SW480 (cell line): ENCODE measurements around the gene EVA1A.
A peak's percentile ranks its signal among the peaks of the same experiment; 100 is the strongest.

Source experiments
- DNase-seq: peaks from one replicate; pipeline ENCODE4 v3.0.0-alpha.2; 2016; ENCODE audit warnings: low spot score

The EVA1A gene

GRCh38 chr2:75540994-75541393 lies 19.7 kb downstream of the EVA1A start:
- no peak for DNase-seq

DNA sequence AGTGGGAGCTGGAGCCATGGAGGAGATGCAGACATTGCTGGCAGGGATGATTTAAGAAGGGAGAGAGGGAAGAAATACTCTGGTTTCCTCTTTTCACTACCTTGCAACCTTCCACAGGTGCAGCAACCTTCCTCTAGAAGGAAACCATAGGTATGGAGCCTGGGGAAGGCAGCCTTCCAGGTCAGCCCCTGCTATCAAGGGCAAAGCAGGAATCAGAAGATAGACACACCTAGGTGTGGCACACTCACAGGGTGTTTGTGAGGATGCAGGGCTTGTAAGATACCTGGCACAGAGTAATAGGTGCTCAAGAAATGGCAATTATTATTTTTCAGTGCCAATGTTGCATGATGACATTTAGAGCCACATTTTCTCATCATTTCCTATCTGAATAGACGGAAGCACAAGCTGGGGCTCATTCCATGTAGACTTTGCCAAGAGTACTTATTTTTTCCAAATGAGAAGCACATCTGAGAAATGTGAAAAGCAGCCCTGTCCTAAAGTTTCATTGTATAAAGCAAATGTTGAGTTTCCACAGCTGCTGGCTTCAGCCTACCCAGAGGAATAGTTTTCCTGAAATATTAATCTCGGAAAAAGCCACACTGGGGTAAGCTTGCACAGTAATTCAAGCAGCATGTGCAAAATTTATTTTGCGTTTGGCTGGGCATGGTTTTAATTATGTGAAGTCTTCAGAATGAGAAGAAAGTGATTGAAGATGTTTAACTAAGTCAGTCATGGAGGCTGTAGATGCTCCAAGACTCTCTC lies 20.6 kb downstream of the EVA1A start:
- no peak for DNase-seq

- no peak for DNase-seq
Measured at GRCh38 chr2:75538521-75539490, 21.9 kb downstream of the EVA1A start.

DNA sequence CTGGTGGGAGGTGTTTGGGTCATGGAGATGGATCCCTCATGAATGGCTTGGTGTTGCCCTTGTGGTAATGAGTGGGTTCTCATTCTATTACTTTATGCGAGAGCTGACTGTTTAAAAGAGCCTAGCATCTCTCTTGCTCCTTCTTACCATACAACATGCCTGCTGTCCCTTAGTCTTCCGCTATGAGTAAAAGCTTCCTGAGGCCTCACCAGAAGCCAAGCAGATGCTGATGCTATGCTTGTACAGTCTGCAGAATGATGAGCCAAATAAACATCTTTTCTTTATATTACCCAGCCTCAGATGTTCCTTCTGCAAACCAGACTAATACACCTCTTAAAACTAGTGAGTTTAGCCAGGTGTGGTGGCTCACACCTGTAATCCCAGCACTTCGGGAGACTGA lies 23.1 kb downstream of the EVA1A start:
- no peak for DNase-seq

- no peak for DNase-seq
Measured at GRCh38 chr2:75533135-75533534, 27.6 kb downstream of the EVA1A start.

- no peak for DNase-seq
Measured at GRCh38 chr2:75532488-75532887, 28.3 kb downstream of the EVA1A start.

DNA sequence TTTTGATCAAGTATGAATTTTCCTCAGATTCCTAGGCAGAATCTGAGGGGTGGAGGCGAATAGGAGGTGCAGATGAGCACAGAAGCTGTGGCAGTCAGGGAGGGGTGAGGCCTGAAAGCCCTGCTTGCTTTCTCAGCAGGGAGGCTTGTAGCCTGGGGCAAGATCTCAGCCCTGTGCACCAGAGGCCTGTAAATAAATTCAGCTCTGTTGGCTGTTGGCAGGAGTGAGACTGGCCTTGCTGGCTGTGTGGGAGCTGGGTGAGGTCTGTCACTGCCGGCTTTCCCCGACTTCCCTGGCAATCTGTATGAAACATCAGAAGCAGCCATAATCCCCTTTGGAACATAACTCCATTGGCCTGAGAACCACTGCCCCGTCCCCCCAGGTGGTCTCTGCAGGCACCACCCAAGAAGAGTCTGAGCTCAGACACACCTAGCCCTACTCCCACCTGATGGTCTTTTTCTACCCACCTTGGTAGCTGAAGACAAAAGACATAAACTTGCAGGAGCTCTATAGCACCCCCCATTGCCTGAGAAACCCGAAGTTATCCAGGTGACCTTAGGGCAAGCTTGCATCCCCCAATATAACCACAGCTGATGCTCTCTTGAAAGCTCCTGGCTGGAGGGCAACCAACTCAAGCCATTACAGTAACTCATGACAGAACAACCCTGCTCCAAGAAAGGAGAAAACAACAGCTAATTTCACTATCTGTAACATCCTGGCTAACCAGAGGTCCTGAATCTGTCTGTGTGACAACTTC lies 32.3 kb downstream of the EVA1A start:
- DNase-seq = no peak

GRCh38 chr2:75527676-75528075 lies 33.1 kb downstream of the EVA1A start:
- no peak for DNase-seq

DNA sequence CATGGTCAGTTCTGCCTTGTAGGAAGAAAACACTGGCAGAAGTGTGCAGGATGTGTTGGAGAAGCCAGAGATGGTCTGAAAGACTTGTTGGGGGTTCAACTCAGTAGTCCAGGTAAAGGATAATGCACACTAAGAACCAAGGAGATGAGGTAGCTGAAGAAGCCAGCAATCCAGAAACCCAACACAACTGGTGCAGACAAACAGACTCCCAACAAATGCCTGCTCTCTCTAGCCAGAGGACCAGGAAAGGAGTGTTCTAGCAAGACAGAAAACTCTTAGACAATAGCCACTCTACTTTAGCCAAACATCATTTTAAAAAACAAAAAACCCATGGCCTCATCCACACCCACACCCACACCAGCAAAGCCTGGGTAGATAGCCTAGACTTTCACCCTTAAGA lies 33.9 kb downstream of the EVA1A start:
- DNase-seq = no peak

DNA sequence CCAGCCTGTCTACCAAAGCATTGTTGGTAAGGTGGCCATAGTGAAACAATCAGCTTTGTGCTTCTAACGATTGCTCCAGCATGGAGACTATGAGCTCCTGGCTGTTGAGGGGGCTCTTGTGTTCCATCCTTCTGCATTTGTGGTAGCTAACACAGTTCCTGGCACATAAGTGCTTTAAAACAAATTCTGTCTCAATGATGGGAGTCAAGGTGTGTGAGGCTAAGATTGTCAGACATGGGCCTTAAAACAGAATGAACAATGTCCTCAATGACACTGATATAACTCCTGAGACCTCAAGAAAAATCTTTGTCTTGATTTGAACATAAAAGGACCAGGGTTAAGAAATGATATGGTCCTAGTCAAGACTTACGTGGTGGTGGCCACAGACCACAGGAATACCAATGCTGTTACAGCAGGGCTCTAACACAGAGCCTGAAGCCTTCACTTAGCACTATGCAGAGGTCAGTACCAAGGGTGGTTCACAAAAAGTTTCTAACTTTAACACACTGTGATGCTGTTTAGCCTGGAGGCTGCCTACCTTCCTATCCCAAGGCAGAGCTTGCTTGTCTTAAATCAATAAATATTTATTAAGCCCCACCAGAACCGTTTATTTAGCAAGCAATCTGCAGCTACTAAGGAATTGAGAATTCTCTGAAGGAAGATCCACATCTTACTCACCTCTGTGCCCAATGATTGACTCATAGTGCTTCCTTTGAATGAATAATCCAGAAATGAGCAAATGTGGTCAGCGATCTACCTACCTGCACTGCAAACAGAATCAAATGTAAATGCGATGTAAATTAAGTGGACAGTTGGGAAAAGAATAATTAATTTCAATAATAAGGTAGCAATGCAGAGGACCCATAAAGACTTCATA lies 35.1 kb downstream of the EVA1A start:
- no peak for DNase-seq

DNA sequence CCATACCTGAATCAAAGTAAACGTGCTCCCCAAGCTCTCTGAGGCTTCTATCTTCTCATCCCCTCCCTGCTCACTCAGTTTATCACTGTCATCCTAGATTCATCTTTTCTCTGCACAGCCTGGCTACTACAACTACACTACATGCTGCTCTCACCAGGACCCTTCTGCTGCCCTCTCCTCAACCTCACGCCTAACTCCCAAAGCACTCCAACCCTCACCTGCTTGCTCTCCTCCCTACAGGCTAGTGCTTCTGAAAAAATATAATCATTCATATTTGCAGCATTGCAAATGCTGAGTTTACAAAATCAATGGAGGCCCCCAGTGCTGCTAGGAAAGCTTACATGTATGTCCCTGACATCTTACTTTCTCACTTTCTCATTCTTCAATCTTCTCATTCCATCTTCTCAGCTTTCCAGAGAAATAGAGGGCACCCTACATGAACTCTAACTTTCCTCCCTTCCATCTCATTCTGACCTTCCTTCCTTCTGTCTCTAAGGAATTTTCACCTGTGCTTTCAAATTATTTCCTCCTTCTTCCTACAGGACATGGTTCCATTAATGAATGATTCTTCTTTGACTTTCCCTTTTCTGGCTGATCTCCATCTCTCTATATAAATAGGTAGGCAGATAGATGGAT lies 36.3 kb downstream of the EVA1A start:
- DNase-seq = no peak

- DNase-seq = peak; percentile 99
Measured at GRCh38 chr2:75523313-75524275, 37.1 kb downstream of the EVA1A start.

GRCh38 chr2:75522543-75523312 lies 38.0 kb downstream of the EVA1A start:
- DNase-seq = peak; percentile 8

- DNase-seq = no peak
Measured at GRCh38 chr2:75521225-75521872, 39.4 kb downstream of the EVA1A start.

GRCh38 chr2:75519843-75520242 lies 40.9 kb downstream of the EVA1A start:
- no peak for DNase-seq

DNA sequence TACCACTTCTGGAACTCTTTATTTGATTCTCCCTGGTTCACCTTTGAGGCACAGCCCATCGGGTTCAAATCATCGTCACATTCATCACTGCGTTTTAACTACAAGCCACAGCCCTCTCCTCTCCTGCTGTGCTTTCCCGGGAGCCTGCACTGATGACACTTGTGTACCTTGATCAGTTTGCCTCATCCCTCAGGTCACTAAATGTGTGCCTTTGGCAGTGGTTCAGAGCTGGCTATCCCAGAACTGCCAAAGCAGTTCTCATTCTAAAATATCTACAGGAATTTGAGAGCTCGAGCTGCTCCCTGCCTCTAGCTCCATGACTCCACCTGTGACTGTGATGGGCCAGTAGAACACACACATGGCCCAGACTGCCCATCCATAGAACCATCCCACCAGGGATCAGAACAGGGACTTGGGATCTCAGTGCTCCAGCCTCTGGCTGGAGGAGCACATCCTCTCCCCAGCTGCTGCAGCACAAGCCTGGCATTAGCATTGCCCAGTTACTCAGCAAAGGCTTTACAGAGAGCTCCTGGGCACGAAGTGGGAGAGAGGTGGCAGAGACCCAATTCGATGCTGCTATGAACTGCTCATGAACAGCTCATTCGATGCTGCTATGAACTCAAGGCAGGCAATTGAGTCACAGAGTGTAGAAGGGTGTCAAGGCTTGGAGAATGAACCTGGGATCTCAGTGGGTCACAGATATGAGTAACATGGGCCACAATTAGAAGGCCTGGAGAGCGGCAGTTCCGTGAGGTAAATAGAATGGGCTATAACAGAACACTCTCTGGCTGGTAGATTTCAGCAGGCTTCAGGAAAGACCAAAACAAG lies 41.9 kb downstream of the EVA1A start:
- no peak for DNase-seq

DNA sequence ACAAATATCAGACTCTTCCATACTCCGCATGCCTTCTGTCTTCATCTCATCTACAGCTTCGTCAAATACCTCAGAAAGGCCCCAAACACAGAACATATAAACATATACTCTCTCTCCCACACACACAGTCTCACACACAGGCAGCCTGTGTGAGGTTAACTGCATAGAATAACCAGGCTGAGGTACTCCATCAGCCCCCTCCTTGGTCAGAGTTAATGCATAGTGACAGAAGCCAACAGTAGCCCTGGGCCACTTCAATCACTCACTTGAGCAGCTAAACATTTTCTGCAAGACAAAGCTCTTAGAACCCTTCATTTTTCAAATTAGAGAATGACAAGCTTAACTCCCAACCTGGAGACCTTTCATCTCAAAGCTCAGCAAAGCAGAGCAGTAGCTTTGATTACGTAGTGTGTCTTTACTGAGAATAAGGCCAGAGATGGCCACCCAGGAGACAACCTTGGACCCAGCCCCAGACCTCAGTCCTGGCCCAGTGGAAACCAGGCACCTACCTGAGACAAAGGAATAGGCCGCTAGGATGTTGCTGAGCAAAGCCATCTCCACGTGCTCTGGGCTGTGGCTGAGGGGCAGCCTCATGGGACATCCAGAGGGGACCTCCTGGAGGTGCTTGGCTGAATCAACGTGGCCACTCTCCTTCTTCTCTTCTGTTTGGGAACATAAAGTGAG lies 43.0 kb downstream of the EVA1A start:
- DNase-seq = no peak
